Keratinocyte (primary cell): ENCODE results near the gene CARS1.

ENCODE experiments used
- CTCF ChIP-seq, 3 experiments: IDR thresholded peaks in 1 of 3; conservative IDR thresholded peaks in 1 of 3; optimal IDR thresholded peaks in 1 of 3; 2 replicates in 2 of 3; 3 replicates in 1 of 3; pipeline versions ENCODE3 to v1.5.1; 2011; ENCODE audit warnings: low read length in 3 of 3, mild to moderate bottlenecking in 3 of 3, moderate library complexity in 2 of 3, control low read depth in 1 of 3, inconsistent platforms in 1 of 3; ENCODE audit not compliant: insufficient read depth in 2 of 3; ENCODE audit errors: extremely low read depth in 1 of 3
- EZH2 ChIP-seq: IDR thresholded peaks from one replicate; pipeline ENCODE4 v1.6.1; 2012; ENCODE audit warnings: inconsistent platforms, mild to moderate bottlenecking, low read length, moderate library complexity

GRCh38 chr11:3021125-3021524 is 36.1 kb downstream of the CARS1 start:
- TF ChIP-seq CTCF (optimal IDR thresholded peaks at IDR 0.05 in 1 of 3, IDR thresholded peaks at IDR 0.05 in 1 of 3, conservative IDR thresholded peaks at IDR 0.05 in 1 of 3; ENCODE audit: extremely low read depth in 1 of 3, insufficient read depth in 2 of 3, low read length in 3 of 3) (peak; percentile 61 to 75 (median 66)), EZH2 (no peak)
